HG03342 (cell line): ENCODE results near the gene ABCA5.

Source experiments
- ATAC-seq: cut with Tn5 transposase; IDR thresholded peaks from one replicate; pipeline ENCODE4 v1.9.1; 2021; ENCODE audit warnings: mild to moderate bottlenecking, moderate library complexity; ENCODE audit not compliant: unreplicated experiment

ABCA5 gene

DNA sequence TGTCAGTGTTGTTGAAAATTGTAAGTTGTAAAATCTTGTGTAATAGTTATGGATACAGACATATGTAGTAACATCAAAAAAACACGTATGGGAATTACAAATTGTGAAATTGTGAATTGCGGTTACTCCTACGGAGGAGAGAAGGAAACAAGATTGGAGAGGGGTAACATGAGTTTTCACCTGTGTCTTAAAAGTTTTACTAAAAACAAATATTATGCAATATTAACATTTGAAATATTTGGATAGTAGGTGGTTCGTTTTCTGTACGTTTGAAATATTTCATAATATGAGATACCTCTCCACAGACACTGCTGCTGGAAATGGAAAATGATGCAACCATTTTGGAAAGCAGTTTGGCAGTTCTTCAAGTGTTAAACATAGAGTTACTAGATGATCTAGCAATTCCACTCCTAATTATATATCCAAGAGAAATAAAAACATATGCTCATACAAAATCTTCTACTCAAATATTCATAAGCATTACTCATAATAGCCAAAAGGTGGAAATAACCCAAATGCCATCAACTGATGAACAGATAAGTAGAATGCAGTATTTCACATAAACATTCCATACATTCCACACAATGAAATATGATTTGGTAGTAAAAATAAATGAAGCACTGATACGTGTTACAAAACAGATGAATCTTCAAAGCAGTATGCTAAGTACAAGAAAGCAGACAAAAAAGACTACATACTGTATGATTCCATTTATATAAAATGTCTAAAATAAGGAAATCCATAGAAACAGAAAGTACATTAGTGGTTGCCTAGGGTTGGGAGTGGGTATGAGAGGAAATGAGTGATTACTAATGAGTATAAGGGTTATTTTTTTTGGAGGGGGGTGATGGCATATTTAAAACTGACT is 57.6 kb downstream of the ABCA5 start:
- ATAC-seq: no peak

DNA sequence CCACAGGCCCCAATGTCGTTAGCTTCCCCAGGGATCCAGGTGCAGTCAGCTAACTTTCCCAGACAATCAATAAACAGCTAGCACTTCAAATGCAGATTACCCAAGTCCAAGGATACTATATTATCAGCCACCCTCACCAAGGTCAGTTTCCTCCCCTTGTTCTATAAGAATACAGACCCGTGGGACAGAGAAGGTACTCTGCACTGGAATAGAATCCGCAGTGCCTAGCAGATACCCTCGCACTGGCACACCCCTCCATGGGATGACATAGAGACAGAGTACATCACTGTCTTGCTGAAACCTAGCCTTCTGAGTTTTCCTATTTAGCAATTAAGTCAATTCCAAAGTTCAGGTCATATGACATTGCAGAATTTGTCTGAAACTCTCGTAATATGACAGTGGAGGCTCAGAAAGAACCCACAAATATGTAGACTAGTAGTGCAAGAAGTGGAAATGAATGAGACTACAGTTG is 58.4 kb downstream of the ABCA5 start:
- ATAC-seq: no peak

- ATAC-seq: no peak
These were observed 59.7 kb downstream of the ABCA5 start for GRCh38 chr17:69267219-69267618.

GRCh38 chr17:69265873-69266272 is 61.1 kb downstream of the ABCA5 start:
- ATAC-seq: no peak

GRCh38 chr17:69254187-69254586 is 72.7 kb downstream of the ABCA5 start:
- ATAC-seq: no peak

DNA sequence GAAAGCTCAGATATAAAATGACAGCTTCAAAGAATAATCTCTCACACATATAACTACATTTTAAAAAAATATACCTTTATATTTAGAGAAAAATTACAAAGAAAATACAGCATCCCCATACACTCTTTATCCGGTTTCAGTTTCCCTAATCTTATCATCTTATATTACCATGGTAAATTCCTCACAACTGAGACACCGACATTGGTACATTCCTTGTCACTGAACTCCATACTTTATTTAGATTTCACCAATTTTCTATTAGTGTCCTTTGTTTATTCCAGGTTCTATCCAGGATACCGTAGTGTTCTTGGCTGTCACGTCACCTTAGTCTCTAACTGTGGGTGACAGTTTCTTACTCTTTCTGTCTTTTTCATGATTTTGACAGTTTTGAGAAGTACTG is 76.3 kb downstream of the ABCA5 start:
- no peak for ATAC-seq

GRCh38 chr17:69246726-69247375 is 80.1 kb downstream of the ABCA5 start:
- no peak for ATAC-seq

- ATAC-seq: no peak
These were observed 80.7 kb downstream of the ABCA5 start for GRCh38 chr17:69246202-69246601.

DNA sequence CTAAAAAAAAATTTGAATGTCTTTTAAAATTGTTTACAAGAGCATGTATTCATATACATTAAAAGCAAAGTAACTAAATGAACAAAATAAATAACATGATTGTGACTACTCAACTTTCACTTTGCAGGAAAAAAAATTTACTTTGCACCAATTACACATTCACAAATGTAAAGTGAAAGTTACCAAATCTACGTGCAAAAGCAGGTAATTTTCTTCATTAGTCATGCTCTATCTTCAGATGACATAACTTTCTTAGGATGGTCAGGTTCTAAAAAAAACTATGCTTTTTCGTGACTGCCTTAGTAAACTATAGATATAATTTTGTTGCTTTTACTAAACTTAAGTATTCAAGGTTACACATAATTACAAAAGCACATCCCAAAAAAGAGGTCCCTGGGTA is 81.3 kb downstream of the ABCA5 start:
- no peak for ATAC-seq

GRCh38 chr17:69239611-69240600 is 87.0 kb downstream of the ABCA5 start:
- no peak for ATAC-seq

GRCh38 chr17:69236946-69237345 is 90.0 kb downstream of the ABCA5 start:
- no peak for ATAC-seq

DNA sequence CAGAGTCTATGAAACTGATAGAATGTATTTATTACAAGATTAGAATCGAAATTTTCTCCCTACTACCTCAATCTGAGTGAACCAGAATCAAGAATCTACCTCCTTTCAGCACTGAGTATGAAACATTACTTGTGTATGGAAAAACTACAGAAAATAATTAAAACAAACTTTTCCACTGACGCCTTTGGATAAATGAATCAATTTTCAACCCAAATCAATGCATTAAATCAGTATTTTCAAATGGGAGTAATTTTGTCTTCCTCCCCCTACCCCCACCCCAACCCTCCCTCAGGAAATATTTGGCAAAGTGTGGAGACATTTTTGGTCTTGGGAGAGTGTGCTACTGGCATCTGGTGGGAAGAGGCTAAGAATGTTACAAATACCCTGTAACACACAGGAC is 90.5 kb downstream of the ABCA5 start:
- no peak for ATAC-seq

DNA sequence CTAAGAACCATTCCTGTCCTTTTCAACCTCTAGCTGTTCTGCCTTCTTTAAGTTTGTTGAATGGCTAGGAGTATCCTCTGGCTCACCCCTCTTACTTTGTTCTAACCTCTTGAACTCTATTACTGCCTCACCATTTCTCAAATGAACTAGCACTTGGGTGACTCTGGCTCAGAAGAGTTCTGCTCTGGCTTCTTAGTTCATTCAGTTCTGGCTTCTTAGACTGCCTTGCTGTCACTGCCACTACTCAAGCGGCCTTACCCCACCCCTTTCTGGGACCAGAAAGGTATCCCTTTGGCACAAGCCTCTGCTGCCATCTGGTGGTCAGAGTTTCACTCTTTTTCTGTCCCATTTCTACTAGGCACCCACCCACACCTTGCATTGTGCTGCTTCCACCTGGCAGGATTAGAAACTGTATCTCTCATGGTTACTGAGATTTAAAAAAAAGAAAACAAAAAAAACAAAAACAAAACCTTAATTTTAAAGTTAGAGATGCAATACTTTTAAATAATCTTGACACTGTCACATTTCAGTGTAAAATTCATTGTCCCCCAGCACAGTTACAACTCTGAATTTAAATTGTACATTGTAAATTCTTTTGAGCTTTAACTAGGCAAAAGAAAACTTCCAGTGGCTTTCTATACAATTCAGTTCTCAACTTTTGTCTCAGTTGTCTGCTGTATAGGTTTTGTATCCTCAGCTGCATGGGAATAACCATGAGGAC is 91.4 kb downstream of the ABCA5 start:
- peak; percentile 97 for ATAC-seq

- ATAC-seq: no peak
These were observed 94.3 kb downstream of the ABCA5 start for GRCh38 chr17:69232650-69233049.

DNA sequence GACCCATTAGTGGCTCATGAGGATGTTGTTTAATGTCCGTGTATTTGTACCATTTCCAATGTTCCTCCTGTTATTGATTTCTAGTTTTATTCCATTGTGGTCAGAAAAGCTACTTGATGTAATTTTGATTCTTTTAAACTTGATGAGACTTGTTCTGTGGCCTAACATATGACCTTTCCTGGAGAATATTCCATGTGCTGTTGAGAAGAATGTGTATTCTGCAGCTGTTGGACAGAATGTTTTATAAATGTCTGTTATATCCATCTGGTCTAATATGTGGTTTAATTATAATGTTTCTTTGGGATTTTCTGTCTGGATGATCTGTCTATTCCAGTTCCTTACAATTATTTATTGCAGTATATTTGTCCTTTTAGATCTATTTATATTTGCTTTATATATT is 95.4 kb downstream of the ABCA5 start:
- ATAC-seq: no peak

- ATAC-seq: no peak
These were observed 96.0 kb downstream of the ABCA5 start for GRCh38 chr17:69230939-69231338.

DNA sequence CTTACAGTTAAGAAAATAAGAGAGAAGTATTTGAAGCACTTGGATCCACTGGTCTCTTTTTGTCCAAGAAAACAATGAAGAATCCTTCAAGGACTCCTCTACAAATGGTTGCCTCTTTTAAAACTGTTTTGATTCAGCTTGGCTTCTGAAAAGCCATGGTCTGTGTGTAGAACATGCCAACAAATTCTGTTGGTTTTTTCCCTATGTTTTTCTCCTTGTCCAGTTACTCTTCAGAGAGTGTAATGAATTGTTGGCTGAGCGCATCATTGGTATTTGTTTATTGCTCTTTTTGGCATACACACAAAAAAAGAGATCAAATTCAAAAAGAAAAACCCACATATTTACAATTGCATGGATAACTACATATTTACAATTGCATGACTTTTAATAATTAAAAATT is 98.4 kb downstream of the ABCA5 start, which contains the start of gene ABCA10:
Gene ABCA10 (minus strand): TSS at position 249 of the 400 bp plus-strand sequence. CDS start 3,466 bp downstream, outside the sequence.
- ATAC-seq: no peak

- ATAC-seq: no peak
These were observed 98.9 kb downstream of the ABCA5 start for GRCh38 chr17:69228018-69228417.

DNA sequence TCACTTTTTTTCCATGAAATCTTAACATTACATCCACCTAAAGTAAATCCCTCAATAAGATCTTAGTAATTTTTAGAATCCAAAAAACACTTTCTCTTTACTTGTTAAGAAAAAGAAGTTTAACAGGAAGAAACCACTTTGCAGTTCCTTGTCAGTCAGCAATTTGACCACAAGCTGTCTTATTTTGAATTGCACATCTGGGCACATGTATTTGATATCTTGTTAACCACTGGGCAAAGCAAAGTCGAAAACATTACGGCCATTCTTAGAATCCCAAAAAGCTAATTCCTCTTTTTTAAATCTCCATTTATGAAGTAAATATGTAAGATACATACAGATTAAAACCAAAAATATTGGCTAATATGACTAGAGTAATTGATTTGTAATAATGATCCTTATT is 99.4 kb downstream of the ABCA5 start:
- no peak for ATAC-seq

- peak; percentile 97 for ATAC-seq
These were observed 103.1 kb downstream of the ABCA5 start for GRCh38 chr17:69223809-69224208.
